Measurements from ENCODE around the gene NADK2. TPM values are rescaled to one million over a fixed set of nuclear protein-coding genes. Genes with fewer than 3 reads are reported as not detected.

Gene NADK2
- total RNA-seq, 1 donor from 2014 or later, result 38.4 TPM

DNA sequence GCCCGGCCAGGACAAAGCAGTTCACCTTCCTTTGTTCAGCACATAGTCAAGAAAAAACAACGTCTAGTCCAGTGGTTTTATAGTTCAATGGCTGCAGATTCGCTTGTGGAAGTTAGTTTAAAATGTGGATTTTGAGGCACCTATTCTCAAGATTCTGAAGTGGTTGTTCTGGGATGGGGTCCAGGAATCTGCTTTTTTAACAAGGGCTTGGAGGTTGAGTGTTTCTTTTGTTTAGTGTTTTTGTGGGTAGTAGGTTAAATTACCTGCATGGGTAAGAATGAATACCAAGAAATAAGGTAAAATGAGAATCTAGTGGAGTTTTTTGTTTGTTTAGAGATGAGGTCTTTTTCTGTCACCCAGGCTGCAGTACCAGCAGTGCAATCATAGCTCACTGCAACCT is 28.4 kb upstream of the NADK2 start:
- Mint-ChIP-seq H3K9me3 (no peaks in the 10 kb centered on the region), H3K27me3 (no peaks in the 10 kb centered on the region), H3K27ac (no peak overlapping the region), H3K36me3 (no peaks in the 10 kb centered on the region), H3K4me3 (no peak overlapping the region), H3K4me1 (ENCODE audit: unreplicated experiment) (peaks cover 10% of the 10 kb centered on the region)
- TF ChIP-seq, protein P1, sequence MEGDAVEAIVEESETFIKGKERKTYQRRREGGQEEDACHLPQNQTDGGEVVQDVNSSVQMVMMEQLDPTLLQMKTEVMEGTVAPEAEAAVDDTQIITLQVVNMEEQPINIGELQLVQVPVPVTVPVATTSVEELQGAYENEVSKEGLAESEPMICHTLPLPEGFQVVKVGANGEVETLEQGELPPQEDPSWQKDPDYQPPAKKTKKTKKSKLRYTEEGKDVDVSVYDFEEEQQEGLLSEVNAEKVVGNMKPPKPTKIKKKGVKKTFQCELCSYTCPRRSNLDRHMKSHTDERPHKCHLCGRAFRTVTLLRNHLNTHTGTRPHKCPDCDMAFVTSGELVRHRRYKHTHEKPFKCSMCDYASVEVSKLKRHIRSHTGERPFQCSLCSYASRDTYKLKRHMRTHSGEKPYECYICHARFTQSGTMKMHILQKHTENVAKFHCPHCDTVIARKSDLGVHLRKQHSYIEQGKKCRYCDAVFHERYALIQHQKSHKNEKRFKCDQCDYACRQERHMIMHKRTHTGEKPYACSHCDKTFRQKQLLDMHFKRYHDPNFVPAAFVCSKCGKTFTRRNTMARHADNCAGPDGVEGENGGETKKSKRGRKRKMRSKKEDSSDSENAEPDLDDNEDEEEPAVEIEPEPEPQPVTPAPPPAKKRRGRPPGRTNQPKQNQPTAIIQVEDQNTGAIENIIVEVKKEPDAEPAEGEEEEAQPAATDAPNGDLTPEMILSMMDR (conservative IDR thresholded peaks at IDR 0.05), result no peak
- DNase-seq (ENCODE audit: extremely low spot score, unreplicated experiment), result no peak

DNA sequence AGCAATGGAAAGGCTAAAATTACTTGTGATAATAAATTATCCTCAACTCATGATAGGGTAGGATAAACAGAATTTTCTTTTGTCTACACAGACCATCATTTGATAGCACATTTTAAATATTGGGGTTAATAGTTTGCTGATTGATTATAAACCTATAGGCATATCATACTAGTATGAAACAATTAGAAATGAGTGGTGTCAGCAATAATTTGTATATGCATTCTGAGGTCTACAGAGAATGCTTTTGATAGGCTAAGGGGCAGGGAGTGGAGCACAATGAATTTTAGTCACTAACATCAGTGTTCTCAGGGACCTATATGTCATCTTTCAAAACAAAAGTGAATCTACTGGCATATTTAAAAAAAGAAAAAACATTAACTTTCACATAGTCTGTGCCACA is 27.8 kb upstream of the NADK2 start:
- DNase-seq (ENCODE audit: extremely low spot score, unreplicated experiment), result no peak
- TF ChIP-seq, protein P1 (conservative IDR thresholded peaks at IDR 0.05), result no peak
- H3K4me1 Mint-ChIP-seq (ENCODE audit: unreplicated experiment), result peaks cover 8% of the 10 kb centered on the region
- H3K27me3 Mint-ChIP-seq, result no peaks in the 10 kb centered on the region
- no peaks in the 10 kb centered on the region for H3K9me3 Mint-ChIP-seq
- no peak overlapping the region for H3K4me3 Mint-ChIP-seq
- no peak overlapping the region for H3K27ac Mint-ChIP-seq
- H3K36me3 Mint-ChIP-seq, result no peaks in the 10 kb centered on the region

DNA sequence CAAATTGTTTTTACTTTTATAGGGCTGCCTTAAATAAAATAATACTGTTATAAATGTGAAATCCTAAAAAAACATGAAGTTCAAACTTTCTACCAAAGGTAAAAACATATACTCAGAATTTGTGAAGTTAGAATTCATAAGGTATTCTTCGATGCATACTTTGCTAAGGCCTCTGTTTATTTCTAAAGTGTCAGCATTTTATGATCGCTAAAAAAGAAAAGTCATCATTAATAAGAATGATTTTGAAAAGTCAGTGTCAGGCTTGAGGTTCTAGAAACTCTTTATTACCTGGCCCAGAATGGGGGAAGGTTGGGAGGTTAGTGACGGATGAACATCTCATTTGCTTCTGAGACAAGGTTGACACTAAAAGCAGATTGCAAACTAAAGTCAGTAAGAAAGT is 26.2 kb upstream of the NADK2 start:
- Mint-ChIP-seq H3K4me3 (no peak overlapping the region), H3K27me3 (no peaks in the 10 kb centered on the region)
- TF ChIP-seq, protein P1 (conservative IDR thresholded peaks at IDR 0.05), result no peak

DNA sequence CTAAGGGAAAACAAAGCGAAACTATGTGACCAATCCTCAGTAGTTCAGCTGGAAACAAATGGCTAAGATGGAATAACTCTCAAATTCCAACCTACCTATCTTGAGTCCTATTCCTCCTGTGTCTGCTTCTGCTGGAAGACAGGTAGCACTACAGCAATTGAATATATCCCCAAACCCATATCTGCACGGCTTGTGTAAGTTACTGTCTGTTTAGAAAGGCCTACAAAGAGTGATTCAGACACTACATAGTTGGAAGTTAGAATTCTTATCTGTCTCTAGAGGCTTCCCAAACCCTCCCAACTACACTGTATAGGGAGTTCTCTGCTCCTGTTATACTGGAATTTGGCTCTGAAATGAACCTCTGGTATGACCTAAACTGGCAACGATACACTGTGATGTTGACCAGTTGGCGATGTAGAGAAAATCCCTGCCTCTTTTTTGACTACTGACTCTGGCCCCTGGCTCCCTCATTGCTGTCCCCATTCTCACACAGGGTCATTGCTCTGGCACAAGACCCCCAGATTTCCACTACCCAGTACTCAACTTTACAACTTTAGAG is 22.6 kb upstream of the NADK2 start:
- H3K36me3 Mint-ChIP-seq, result no peaks in the 10 kb centered on the region
- no peak overlapping the region for H3K27ac Mint-ChIP-seq
- H3K9me3 Mint-ChIP-seq, result no peaks in the 10 kb centered on the region

More for the DNA sequence above, 26.2 kb upstream of the NADK2 start:
- Mint-ChIP-seq H3K4me1 (ENCODE audit: unreplicated experiment) (no peaks in the 10 kb centered on the region), H3K36me3 (no peaks in the 10 kb centered on the region), H3K27ac (no peak overlapping the region), H3K9me3 (no peaks in the 10 kb centered on the region)
- no peak for DNase-seq (ENCODE audit: extremely low spot score, unreplicated experiment)

DNA sequence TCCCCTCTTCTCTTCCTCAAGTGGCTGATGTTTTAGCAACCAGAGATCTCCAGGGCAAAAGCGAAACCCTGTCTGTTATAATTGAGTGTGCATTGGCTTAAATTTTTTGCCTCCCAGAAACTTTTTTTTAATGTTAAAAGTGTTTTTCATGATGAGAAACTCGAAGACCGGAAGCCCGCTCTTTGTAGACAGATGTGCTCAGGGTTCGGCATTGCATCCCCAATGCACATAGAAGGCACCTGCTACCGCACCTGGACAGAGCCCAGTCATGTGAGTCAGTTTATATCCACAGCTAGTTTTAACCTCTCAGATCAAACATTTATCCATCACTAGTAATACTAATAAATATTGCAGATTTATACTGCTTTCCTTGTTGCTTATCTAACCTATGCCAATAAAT is 19.5 kb upstream of the NADK2 start:
- Mint-ChIP-seq H3K4me1 (ENCODE audit: unreplicated experiment) (no peaks in the 10 kb centered on the region), H3K9me3 (no peaks in the 10 kb centered on the region), H3K27ac (no peak overlapping the region), H3K27me3 (no peaks in the 10 kb centered on the region), H3K4me3 (no peak overlapping the region), H3K36me3 (no peaks in the 10 kb centered on the region)
- TF ChIP-seq, protein P1 (conservative IDR thresholded peaks at IDR 0.05), result no peak
- no peak for DNase-seq (ENCODE audit: extremely low spot score, unreplicated experiment)

More for the DNA sequence above, 22.6 kb upstream of the NADK2 start:
- TF ChIP-seq, protein P1 (conservative IDR thresholded peaks at IDR 0.05), result no peak
- no peak overlapping the region for H3K4me3 Mint-ChIP-seq
- no peaks in the 10 kb centered on the region for H3K27me3 Mint-ChIP-seq
- H3K4me1 Mint-ChIP-seq (ENCODE audit: unreplicated experiment), result no peaks in the 10 kb centered on the region
- DNase-seq (ENCODE audit: extremely low spot score, unreplicated experiment), result no peak

GRCh38 chr5:36253575-36253974 is 11.8 kb upstream of the NADK2 start:
- no peaks in the 10 kb centered on the region for H3K4me1 Mint-ChIP-seq (ENCODE audit: unreplicated experiment)
- DNase-seq (ENCODE audit: extremely low spot score, unreplicated experiment), result no peak
- H3K36me3 Mint-ChIP-seq, result no peaks in the 10 kb centered on the region
- H3K9me3 Mint-ChIP-seq, result no peaks in the 10 kb centered on the region
- no peak overlapping the region for H3K27ac Mint-ChIP-seq
- no peaks in the 10 kb centered on the region for H3K27me3 Mint-ChIP-seq
- no peak overlapping the region for H3K4me3 Mint-ChIP-seq
- TF ChIP-seq, protein P1 (conservative IDR thresholded peaks at IDR 0.05), result no peak

All from type B pancreatic cell (in vitro differentiated cells).